Measurements from ENCODE around the gene MT1E.

- TF ChIP-seq CTCF (IDR thresholded peaks at IDR 0.05), result no peak
- TF ChIP-seq POLR2A (IDR thresholded peaks at IDR 0.05), result no peak
These were observed 9.3 kb downstream of the MT1E start for GRCh38 chr16:56634715-56635440.

All from testis (tissue), 2 donors.